HG03571 (cell line): ENCODE measurements around the gene OR1D5.
"Not testable (repeated sequence)": the region's sequence is repeated elsewhere in the genome, so short reads cannot be mapped to it uniquely, and the experiment has no call there.

Experiments used
- ATAC-seq: cut with Tn5 transposase; IDR thresholded peaks from one replicate; pipeline ENCODE4 v1.9.1; 2021; ENCODE audit not compliant: unreplicated experiment

The OR1D5 gene, protein sequence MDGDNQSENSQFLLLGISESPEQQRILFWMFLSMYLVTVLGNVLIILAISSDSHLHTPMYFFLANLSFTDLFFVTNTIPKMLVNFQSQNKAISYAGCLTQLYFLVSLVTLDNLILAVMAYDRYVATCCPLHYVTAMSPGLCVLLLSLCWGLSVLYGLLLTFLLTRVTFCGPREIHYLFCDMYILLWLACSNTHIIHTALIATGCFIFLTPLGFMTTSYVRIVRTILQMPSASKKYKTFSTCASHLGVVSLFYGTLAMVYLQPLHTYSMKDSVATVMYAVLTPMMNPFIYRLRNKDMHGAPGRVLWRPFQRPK

DNA sequence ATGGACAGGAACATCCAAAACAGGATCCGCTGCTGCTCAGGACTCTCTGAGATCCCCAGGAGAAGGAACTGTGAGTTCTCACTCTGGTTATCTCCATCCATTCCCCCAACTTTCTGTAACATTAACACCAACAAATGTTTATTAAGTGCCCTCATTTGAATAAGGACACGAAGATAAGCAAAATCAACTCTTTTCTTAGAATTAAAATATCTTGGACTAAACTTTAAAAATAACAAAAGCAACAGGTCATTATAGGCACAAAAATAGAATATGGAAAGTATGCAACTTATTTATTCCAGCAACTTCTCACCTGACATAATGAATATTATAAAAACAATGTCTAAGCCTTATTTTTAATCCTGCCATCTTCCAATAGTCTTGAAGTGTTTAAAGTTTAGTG is at the start of gene OR1D5:
Gene OR1D5 (minus strand): TSS at position 101 of the 400 bp plus-strand sequence. CDS start 0 bp downstream, at position 101.
- ATAC-seq: not testable (repeated sequence)

DNA sequence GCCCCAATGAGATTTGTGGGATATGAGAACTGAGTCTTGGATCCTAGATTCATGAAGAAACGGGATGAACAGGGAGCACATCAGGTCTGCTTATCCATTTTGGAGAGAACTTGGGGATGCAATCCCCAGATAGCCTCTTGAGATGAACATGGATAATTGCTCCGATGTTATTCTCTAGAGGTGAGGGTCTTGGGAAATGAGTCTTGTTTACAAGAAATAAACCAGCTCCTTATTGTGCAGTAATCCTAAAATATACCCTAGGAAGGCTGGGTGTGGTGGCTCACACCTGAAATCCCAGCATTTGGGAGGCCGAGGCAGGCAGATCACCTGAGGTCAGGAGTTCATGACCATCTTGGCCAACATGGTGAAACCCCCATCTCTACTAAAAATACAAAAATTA is 40.9 kb upstream of the OR1D5 start, which contains the start of gene OR1D2:
Gene OR1D2 (minus strand): TSS at position 101 of the 400 bp plus-strand sequence. CDS start 11,426 bp downstream, outside the sequence.
- ATAC-seq: no peak

DNA sequence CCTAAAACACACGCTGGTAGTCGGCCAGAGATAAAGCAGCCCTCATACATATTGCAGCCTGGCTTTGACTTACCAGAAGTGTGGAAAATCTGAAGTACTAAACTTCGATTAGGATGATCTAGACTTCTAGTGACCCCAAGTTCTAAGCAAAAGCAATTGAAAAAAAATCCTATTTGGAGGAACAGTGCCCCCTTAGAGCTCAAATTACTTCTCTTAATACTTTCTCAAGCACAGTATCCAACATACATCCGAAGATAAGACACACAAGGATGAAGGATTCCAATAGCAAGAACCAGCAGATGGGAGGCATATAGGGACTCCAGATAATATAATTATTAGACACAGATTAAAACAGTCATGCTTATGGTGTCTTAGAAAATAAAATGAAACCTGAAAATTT is 10.4 kb upstream of the OR1D5 start:
- not testable (repeated sequence) for ATAC-seq

- not testable (repeated sequence) for ATAC-seq
Measured at GRCh38 chr17:3065192-3065591, 1.8 kb upstream of the OR1D5 start.

- ATAC-seq: not testable (repeated sequence)
Measured at GRCh38 chr17:3062824-3063377, 506 bp downstream of the OR1D5 start.

DNA sequence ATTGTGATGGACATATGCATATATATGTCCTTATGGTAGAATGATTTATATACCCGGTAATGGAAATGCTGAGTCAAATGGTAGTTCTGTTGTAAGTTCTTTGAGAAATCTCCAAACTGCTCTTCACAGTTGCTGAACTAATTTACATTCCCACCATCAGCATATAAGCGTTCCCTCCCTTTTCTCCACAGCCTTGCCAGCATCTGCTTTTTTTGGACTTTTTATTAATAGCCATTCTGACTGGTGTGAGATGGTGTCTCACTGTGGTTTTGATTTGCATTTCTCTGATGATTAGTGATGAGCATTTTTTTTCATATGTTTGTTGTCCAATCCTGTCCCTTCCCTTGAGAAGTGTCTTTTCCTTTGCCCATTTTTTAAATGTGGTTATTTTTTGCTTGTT is 8.5 kb downstream of the OR1D5 start:
- ATAC-seq: not testable (repeated sequence)

GRCh38 chr17:3049705-3050295 is 13.6 kb downstream of the OR1D5 start:
- ATAC-seq: no peak

DNA sequence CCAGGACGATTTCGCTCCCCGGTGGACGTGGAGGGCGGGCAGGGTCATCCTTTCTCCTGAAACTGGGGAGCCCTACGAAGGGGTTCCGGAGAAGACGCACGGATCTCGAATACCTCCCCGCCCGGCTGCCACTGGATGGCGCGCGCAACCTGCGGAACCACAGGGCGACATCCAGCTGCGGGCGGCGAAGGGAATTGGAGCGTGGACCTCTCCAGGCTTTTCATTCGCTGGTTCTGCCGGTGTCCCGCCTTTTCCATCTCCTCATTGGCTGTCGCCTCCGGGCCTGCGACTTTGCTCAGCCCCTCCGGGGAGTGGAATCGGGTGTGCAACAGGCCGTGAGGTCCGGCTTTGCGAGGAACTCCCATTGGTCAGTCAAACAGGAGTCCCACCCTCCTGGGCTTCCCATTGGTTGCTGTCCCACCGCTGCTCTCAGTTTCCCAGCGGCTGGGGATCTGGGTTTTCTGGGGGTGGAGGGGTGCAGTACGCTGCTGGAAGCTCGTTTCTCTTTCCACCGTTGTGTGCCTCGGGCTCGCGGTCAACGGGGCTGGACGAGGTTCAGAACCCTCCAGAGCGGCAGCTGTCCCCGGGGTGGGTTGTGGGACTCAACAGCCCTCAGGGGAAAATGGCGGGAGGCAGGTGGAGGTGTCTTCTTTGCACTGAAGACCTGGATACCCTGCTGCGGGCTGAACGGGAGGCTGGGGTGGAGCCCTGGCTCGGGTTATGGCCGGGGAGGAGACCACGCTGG is 14.5 kb downstream of the OR1D5 start:
- ATAC-seq: peak; percentile 94

GRCh38 chr17:3046753-3047152 is 16.7 kb downstream of the OR1D5 start:
- ATAC-seq: no peak

DNA sequence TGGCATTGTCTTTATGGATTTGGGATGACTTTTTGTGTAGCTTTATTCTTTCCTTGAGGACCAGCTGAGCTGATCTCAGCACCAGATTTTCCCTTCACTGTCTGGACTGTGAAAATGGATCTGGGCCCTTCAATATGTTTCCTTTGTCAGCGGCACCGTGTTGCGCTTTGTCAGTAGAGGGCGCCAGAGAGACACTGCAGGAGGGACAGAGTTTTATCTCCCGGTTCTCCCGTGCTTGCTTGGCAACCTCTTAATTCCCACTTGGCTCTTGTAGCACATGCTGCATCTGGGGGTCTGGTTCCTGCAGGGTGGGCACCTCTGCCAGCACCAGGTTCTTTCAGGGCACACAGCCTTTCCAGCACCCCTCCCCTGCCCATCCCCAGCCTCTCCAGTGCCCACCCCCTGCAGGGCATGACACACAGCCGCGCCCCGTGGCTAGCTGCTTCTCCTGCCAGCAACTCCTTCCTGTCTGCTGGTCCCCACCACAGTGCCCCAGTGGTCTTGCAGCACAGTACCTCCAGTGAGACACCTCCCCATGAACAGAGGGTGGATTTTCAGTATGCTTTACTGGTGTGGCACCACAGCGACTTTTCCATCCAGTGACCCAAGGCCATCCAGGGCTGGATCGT is 19.6 kb downstream of the OR1D5 start:
- no peak for ATAC-seq

- ATAC-seq: no peak
Measured at GRCh38 chr17:3040882-3041281, 22.5 kb downstream of the OR1D5 start.

GRCh38 chr17:3039736-3040135 is 23.7 kb downstream of the OR1D5 start:
- ATAC-seq: no peak

DNA sequence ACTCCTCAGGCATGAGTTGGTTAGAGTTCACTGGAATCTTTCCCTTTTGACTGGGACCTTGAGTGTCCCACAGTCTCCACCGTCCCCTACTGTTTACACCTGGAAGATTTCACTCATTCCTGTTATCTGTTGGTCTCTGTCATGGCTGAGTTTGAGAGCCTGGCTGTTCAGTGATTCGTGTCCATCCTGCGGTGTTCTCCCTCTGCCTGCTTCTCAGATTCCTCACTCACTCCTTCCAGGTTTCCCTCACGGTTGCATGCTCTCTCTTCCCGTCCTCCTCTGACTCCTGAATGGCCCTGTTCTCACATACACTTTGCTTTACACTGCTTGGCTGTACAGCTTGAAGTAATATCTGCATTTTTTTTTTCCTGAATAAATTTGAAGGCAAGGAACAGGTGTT is 24.5 kb downstream of the OR1D5 start:
- ATAC-seq: no peak

GRCh38 chr17:3037259-3037658 is 26.1 kb downstream of the OR1D5 start:
- ATAC-seq: no peak

GRCh38 chr17:3036800-3037199 is 26.6 kb downstream of the OR1D5 start:
- ATAC-seq: no peak

DNA sequence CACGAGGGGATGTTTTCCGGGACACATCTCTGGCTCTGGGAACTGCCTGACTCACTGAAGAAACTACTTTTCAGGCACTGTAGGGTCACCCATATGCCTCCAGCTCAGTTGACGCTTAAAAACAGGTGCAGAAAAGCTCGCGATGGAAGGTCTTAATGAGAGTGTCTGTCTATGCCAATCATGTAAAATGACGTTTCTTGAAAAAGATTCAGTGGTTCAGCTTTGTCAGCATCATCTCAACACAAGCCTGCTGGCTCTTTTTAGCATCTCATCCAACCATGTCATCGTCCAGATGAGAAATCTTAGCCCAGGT is 27.5 kb downstream of the OR1D5 start:
- no peak for ATAC-seq

DNA sequence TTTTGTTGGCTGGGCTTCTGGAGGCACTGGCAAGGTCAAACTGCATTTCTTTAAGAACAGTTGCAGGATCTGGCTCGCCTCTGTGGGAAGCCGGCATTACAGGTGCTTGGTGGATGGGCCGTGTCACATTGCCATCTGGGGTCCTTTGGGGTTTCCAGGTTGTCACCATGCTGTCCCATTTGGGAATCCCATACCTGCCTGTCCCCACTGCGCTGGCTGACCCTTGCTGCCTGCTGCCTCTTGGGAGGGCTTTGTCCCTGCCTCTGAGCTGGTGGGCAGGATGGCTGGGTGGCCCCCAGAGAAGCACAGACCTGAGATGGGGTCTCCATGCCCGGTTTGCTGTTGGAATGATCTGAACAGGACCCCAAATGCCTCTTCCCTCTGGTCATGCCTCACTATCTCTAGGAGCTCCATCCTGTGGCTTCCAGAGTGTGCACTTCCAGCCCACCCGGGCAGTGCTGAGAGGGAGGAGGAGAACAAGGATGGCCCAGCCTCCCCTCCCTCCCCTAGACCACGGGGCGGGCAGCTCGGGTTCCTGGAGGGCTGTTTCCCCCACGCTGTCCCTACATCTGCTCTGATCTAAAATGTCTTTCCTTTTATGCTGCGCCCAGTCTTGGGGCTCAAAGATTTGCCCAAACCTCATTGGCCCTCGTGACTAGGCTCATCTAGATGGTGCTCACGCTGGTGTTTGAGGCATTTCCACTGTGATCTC is 28.0 kb downstream of the OR1D5 start:
- ATAC-seq: no peak

GRCh38 chr17:3034578-3034920 is 28.9 kb downstream of the OR1D5 start:
- ATAC-seq: no peak

- no peak for ATAC-seq
Measured at GRCh38 chr17:3033741-3034577, 29.4 kb downstream of the OR1D5 start.

DNA sequence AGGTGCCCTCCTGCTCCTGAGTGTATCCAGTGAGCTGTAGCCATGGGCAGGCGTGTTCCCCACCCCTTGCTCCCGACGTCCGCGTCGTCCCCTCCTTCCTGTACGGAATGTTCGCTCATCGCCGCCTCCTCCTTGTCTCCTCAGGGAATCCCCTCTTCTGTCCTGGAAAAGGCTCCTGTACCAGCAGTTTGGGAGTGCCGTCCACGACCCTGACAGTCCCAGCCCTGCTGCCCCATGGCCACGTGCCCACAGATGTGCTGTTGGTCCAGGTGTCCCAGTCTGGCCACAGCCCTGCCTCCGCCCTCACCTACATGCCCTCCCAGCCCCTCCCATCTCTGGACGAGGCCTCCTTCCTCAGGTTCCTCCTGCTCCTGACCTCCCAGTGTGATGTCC is 30.2 kb downstream of the OR1D5 start:
- ATAC-seq: no peak
